ENCODE data around the gene RRP9.

- no peak for TF ChIP-seq CTCF (IDR thresholded peaks at IDR 0.05)
- no peak for TF ChIP-seq POLR2A (IDR thresholded peaks at IDR 0.05)
These were observed 28.1 kb upstream of the RRP9 start for GRCh38 chr3:51969841-51970240.
